Measurements from ENCODE around the gene VTN.

VTN gene

GRCh38 chr17:28317966-28318758 lies 51.9 kb downstream of the VTN start:
- no peak for DNase-seq

Data from NCI-H774 (cell line).